Keratinocyte (primary cell): ENCODE data around the gene MYO10. TPM values are rescaled to one million over a fixed set of nuclear protein-coding genes. Genes with fewer than 3 reads are reported as not detected.

ENCODE experiments used
- DNase-seq: peaks from one replicate; pipeline ENCODE4 v3.0.0-alpha.2; 2011; ENCODE audit warnings: low read depth, missing footprints, low spot score
- FAIRE-seq: peaks from 2 replicates; lab custom pipeline; 2011; peaks lifted over from hg19 to GRCh38; lab: Jason Lieb, UNC
- H2AFZ ChIP-seq: 2 replicates; pipeline ENCODE4 v1.6.0; 2012; ENCODE audit warnings: low read length, control low read depth, inconsistent platforms; ENCODE audit not compliant: control insufficient read depth
- H3K27ac ChIP-seq: 2 replicates; pipeline ENCODE4 v1.5.1; 2011; ENCODE audit warnings: low read length; ENCODE audit not compliant: control insufficient read depth, insufficient read depth
- H3K27me3 ChIP-seq: 3 replicates; pipeline ENCODE4 v1.6.0; 2011; ENCODE audit warnings: low read length; ENCODE audit not compliant: control insufficient read depth, insufficient read depth; ENCODE audit errors: extremely low read depth
- H3K36me3 ChIP-seq, 2 experiments: 2 replicates in 1 of 2; 3 replicates in 1 of 2; pipeline ENCODE4 v1.5.1; 2011; ENCODE audit warnings: low read length in 2 of 2, mild to moderate bottlenecking in 1 of 2; ENCODE audit not compliant: control insufficient read depth in 2 of 2, insufficient read depth in 2 of 2; ENCODE audit errors: extremely low read depth in 1 of 2
- H3K4me1 ChIP-seq: 3 replicates; pipeline ENCODE4 v1.5.1; 2011; ENCODE audit warnings: low read length; ENCODE audit not compliant: control insufficient read depth, insufficient read depth; ENCODE audit errors: extremely low read depth
- H3K4me2 ChIP-seq: 3 replicates; pipeline ENCODE4 v1.6.0; 2011; ENCODE audit warnings: low read depth, low read length; ENCODE audit not compliant: control insufficient read depth, insufficient read depth; ENCODE audit errors: extremely low read depth
- H3K4me3 ChIP-seq, 3 experiments: fragments of 200-600 bp in 1 of 3; sonication (generic) in 1 of 3; 2 replicates in 2 of 3; 3 replicates in 1 of 3; pipeline ENCODE4 v1.5.1; 2011 to 2016; ENCODE audit warnings: low read length in 3 of 3, mild to moderate bottlenecking in 3 of 3, control low read depth in 2 of 3, inconsistent platforms in 1 of 3, low read depth in 1 of 3, mixed read lengths in 1 of 3, mixed run types in 1 of 3, moderate library complexity in 1 of 3; ENCODE audit not compliant: control insufficient read depth in 2 of 3, insufficient read depth in 2 of 3; ENCODE audit errors: extremely low read depth in 1 of 3
- H3K79me2 ChIP-seq: 2 replicates; pipeline ENCODE4 v1.6.0; 2012; ENCODE audit warnings: low read length; ENCODE audit not compliant: control insufficient read depth, insufficient read depth
- H3K9ac ChIP-seq: 3 replicates; pipeline ENCODE4 v1.6.0; 2011; ENCODE audit warnings: low read length; ENCODE audit not compliant: control insufficient read depth, insufficient read depth; ENCODE audit errors: extremely low read depth
- H3K9me1 ChIP-seq: 3 replicates; pipeline ENCODE4 v1.6.0; 2011; ENCODE audit warnings: low read length; ENCODE audit not compliant: control insufficient read depth, insufficient read depth; ENCODE audit errors: extremely low read depth
- H3K9me3 ChIP-seq: 2 replicates; pipeline ENCODE4 v1.5.1; 2012; ENCODE audit warnings: low read depth, low read length; ENCODE audit not compliant: control insufficient read depth
- H4K20me1 ChIP-seq: 3 replicates; pipeline ENCODE4 v1.6.0; 2011; ENCODE audit warnings: low read length; ENCODE audit not compliant: control insufficient read depth, insufficient read depth; ENCODE audit errors: extremely low read depth
- EZH2 ChIP-seq: IDR thresholded peaks from one replicate; pipeline ENCODE4 v1.6.1; 2012; ENCODE audit warnings: inconsistent platforms, mild to moderate bottlenecking, low read length, moderate library complexity
- dilution Hi-C: fragments of 300-500 bp; cut with MboI; formaldehyde crosslinking; loops from one replicate; pipeline ENCODE4 v1.7.0; 2020; ENCODE audit warnings: low sequenced_read_pairs; ENCODE audit not compliant: extremely low pct_ligation_motif_present
- polyA plus RNA-seq, 5 experiments: library from polyadenylated mRNA; depleted of rRNA in 3 of 5; stranded (reverse) in 3 of 5; stranded (forward) in 1 of 5; unstranded in 1 of 5; fragments of >200 nt; gene quantifications; 1 replicate in 1 of 5; 2 replicates in 3 of 5; 3 replicates in 1 of 5; pipeline versions ENCODE4 v1.2.1 to v1.2.3, GENCODE V29; 2011 to 2012; ENCODE audit warnings: missing spikeins in 2 of 5, low read depth in 1 of 5, low replicate concordance in 1 of 5
- TF ChIP-seq, protein P1 (sequence below), 3 experiments: IDR thresholded peaks in 1 of 3; conservative IDR thresholded peaks in 1 of 3; optimal IDR thresholded peaks in 1 of 3; 2 replicates in 2 of 3; 3 replicates in 1 of 3; pipeline versions ENCODE3 to v1.5.1; 2011; ENCODE audit warnings: low read length in 3 of 3, mild to moderate bottlenecking in 3 of 3, moderate library complexity in 2 of 3, control low read depth in 1 of 3, inconsistent platforms in 1 of 3; ENCODE audit not compliant: insufficient read depth in 2 of 3; ENCODE audit errors: extremely low read depth in 1 of 3

Gene MYO10
- polyA plus RNA-seq, 1 donor (not counting 4 experiments of a cell fraction or from before 2014, with no cell fraction given), result 22.0 TPM

DNA sequence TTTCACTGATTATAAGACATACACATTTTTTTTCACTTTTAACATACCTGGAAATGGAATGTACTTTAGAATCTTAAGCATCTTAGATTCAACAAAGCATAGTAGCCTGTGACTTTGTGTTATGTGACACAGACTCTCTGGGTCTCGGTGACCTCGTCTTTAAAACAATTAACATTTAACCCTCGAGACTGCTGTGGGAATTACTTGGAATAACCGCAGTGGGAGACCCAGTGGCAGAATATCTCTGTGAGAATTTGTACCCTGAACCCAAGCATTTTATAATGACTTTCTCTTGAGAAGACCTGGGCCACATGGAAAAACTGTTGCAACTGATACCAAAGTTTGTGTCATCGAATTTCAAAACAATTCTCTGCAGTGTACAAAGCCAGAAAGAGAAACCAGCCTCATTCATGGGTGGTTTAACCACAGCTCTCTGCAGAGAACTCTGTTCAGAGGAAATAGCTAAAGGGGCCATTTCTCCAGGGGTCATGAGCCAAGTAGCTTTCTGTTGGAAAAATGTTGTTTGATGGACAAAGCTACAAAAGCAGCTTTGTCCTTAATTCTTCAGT, 309.3 kb downstream of the MYO10 start:
- no peaks in the 10 kb centered on the region for H3K9me1 ChIP-seq
- no peaks in the 10 kb centered on the region for H3K79me2 ChIP-seq
- H3K27ac ChIP-seq, result no peak overlapping the region
- FAIRE-seq (no peak), DNase-seq (no peak)
- no peaks in the 10 kb centered on the region for H3K36me3 ChIP-seq
- no peaks in the 10 kb centered on the region for H4K20me1 ChIP-seq
- H3K4me2 ChIP-seq, result no peak overlapping the region
- H3K9me3 ChIP-seq, result no peaks in the 10 kb centered on the region
- no peak overlapping the region for H3K4me3 ChIP-seq
- H3K27me3 ChIP-seq, result peaks cover 3% of the 10 kb centered on the region
- dilution Hi-C loops, result no loop called here
- H3K4me1 ChIP-seq, result no peaks in the 10 kb centered on the region
- no peak for TF ChIP-seq EZH2
- TF ChIP-seq, protein P1, sequence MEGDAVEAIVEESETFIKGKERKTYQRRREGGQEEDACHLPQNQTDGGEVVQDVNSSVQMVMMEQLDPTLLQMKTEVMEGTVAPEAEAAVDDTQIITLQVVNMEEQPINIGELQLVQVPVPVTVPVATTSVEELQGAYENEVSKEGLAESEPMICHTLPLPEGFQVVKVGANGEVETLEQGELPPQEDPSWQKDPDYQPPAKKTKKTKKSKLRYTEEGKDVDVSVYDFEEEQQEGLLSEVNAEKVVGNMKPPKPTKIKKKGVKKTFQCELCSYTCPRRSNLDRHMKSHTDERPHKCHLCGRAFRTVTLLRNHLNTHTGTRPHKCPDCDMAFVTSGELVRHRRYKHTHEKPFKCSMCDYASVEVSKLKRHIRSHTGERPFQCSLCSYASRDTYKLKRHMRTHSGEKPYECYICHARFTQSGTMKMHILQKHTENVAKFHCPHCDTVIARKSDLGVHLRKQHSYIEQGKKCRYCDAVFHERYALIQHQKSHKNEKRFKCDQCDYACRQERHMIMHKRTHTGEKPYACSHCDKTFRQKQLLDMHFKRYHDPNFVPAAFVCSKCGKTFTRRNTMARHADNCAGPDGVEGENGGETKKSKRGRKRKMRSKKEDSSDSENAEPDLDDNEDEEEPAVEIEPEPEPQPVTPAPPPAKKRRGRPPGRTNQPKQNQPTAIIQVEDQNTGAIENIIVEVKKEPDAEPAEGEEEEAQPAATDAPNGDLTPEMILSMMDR (optimal IDR thresholded peaks at IDR 0.05 in 1 of 3, IDR thresholded peaks at IDR 0.05 in 1 of 3, conservative IDR thresholded peaks at IDR 0.05 in 1 of 3; ENCODE audit: extremely low read depth in 1 of 3, insufficient read depth in 2 of 3, low read length in 3 of 3), result no peak
- H2AFZ ChIP-seq, result no peak overlapping the region
- no peak overlapping the region for H3K9ac ChIP-seq

DNA sequence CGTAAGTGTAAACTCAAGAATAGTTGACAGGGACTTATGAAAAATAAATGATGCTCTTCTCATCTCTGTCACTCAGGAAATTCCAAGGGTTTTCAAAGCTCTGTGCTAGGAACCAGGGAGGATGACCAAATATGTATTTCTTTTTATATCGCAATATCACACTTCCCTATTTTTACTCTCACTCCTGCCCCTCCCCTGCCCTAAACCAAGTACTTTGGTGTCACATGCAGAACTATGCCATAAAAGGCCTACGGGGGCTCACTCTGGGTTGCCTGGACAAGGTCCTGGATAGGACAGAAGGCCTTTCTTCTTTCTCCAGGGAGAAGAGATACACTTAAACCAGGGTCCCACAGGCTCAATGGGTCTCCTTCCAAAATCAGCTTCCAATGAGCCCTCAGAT, 311.0 kb downstream of the MYO10 start:
- Histone ChIP-seq H3K4me3 (no peak overlapping the region), H3K27ac (no peak overlapping the region), H3K4me2 (no peak overlapping the region), H3K27me3 (peaks cover 3% of the 10 kb centered on the region), H3K36me3 (no peaks in the 10 kb centered on the region), H4K20me1 (no peaks in the 10 kb centered on the region), H3K9me3 (no peaks in the 10 kb centered on the region), H3K9ac (no peak overlapping the region), H3K79me2 (no peaks in the 10 kb centered on the region), H3K9me1 (no peaks in the 10 kb centered on the region), H3K4me1 (no peaks in the 10 kb centered on the region), H2AFZ (no peak overlapping the region)
- DNase-seq (no peak), FAIRE-seq (no peak)
- no peak for TF ChIP-seq EZH2
- TF ChIP-seq, protein P1 (optimal IDR thresholded peaks at IDR 0.05 in 1 of 3, IDR thresholded peaks at IDR 0.05 in 1 of 3, conservative IDR thresholded peaks at IDR 0.05 in 1 of 3; ENCODE audit: extremely low read depth in 1 of 3, insufficient read depth in 2 of 3, low read length in 3 of 3), result no peak
- dilution Hi-C loops, result no loop called here
